ENCODE results near the gene PARP2. TPM values are rescaled to one million over a fixed set of nuclear protein-coding genes. Genes with fewer than 3 reads are reported as not detected.

Gene PARP2
- total and polyA plus RNA-seq, 9 of the 15 experiments (the other 6 are each of a cell fraction or from before 2014, with no cell fraction given) = 19.7 to 50.5 (median 29.9) TPM

DNA sequence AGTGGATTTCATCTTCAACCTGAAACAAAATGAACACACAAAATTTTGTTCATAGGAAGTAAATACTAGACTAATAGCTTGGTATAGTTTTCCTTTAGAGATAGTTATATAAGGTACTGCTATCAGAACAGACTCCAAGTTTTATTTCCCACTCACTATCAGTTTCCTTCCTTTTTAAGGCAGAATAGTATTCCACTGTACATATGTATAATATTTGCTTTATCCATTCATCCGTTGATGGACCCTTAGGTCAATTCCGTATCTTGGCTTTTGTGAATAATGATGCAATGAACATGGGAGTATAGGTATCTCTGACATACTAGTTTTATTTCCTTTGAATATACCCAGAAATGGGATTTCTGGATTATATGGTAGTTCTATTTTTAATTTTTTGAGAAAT, 14.1 kb upstream of the PARP2 start:
- in situ Hi-C loops (cut with MboI) (loop anchor here (5.0 kb wide), 1 partner anchor 283 kb away; no protein-coding TSS in a partner anchor), intact Hi-C loops (cut with micrococcal nuclease) (loop anchor here (5.0 kb wide), 1 partner anchor 83 kb away; the partner anchor contains the start of gene TEP1)
- Histone ChIP-seq H3K79me2 (ENCODE audit: control insufficient read depth, insufficient read depth, low read length) (peaks cover 85% of the 10 kb centered on the region), H3K27me3 (ENCODE audit: control insufficient read depth in 2 of 2, insufficient read depth in 2 of 2, low read length in 2 of 2) (no peaks in the 10 kb centered on the region), H3K4me3 (no peak overlapping the region), H3K9me1 (ENCODE audit: control insufficient read depth, insufficient read depth, low read length) (no peaks in the 10 kb centered on the region), H4K20me1 (replicated peaks; ENCODE audit: control insufficient read depth, insufficient read depth, low read length) (no peaks in the 10 kb centered on the region; the same call in 1 of the 2 replicates), H3K9me3 (replicated peaks; ENCODE audit: control insufficient read depth, insufficient read depth, low read depth, low read length) (no peaks in the 10 kb centered on the region; the same call in 1 of the 2 replicates), H3K4me1 (replicated peaks in 1 of 2; ENCODE audit: control insufficient read depth in 2 of 2, insufficient read depth in 2 of 2, low read length in 2 of 2) (peaks cover 0 to 16% of the 10 kb centered on the region in 2 experiments; a peak in 2 of 5 replicates), H3K9ac (ENCODE audit: insufficient read depth in 1 of 2, low read depth in 2 of 2, low read length in 2 of 2) (no peak overlapping the region; a peak in 1 of 4 replicates), H2AFZ (ENCODE audit: low read depth, low read length) (no peak overlapping the region), H3K4me2 (ENCODE audit: insufficient read depth, low read length) (no peak overlapping the region), H3K27ac (ENCODE audit: extremely low read depth, low read depth, low read length) (no peak overlapping the region), H3K36me3 (ENCODE audit: control insufficient read depth, insufficient read depth, low read length) (peaks cover 61% of the 10 kb centered on the region)
- TF ChIP-seq SP2 (IDR thresholded peaks at IDR 0.05; ENCODE audit: extremely low read depth, low read depth, low read length, poor library complexity, severe bottlenecking) (no peak), ZFP36 (IDR thresholded peaks at IDR 0.05; ENCODE audit: low read depth, low read length, partially characterized antibody) (no peak), OTX1 (CRISPR knock-in tag; IDR thresholded peaks at IDR 0.05) (no peak), PYGO2 (tag; IDR thresholded peaks at IDR 0.05) (no peak), ZNF561 (CRISPR knock-in tag; conservative IDR thresholded peaks at IDR 0.05) (no peak), MECOM (CRISPR knock-in tag; IDR thresholded peaks at IDR 0.05) (no peak), SMAD3 (CRISPR knock-in tag; conservative IDR thresholded peaks at IDR 0.05) (no peak)
- TF ChIP-seq, protein P1, sequence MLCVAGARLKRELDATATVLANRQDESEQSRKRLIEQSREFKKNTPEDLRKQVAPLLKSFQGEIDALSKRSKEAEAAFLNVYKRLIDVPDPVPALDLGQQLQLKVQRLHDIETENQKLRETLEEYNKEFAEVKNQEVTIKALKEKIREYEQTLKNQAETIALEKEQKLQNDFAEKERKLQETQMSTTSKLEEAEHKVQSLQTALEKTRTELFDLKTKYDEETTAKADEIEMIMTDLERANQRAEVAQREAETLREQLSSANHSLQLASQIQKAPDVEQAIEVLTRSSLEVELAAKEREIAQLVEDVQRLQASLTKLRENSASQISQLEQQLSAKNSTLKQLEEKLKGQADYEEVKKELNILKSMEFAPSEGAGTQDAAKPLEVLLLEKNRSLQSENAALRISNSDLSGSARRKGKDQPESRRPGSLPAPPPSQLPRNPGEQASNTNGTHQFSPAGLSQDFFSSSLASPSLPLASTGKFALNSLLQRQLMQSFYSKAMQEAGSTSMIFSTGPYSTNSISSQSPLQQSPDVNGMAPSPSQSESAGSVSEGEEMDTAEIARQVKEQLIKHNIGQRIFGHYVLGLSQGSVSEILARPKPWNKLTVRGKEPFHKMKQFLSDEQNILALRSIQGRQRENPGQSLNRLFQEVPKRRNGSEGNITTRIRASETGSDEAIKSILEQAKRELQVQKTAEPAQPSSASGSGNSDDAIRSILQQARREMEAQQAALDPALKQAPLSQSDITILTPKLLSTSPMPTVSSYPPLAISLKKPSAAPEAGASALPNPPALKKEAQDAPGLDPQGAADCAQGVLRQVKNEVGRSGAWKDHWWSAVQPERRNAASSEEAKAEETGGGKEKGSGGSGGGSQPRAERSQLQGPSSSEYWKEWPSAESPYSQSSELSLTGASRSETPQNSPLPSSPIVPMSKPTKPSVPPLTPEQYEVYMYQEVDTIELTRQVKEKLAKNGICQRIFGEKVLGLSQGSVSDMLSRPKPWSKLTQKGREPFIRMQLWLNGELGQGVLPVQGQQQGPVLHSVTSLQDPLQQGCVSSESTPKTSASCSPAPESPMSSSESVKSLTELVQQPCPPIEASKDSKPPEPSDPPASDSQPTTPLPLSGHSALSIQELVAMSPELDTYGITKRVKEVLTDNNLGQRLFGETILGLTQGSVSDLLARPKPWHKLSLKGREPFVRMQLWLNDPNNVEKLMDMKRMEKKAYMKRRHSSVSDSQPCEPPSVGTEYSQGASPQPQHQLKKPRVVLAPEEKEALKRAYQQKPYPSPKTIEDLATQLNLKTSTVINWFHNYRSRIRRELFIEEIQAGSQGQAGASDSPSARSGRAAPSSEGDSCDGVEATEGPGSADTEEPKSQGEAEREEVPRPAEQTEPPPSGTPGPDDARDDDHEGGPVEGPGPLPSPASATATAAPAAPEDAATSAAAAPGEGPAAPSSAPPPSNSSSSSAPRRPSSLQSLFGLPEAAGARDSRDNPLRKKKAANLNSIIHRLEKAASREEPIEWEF (CRISPR knock-in tag; IDR thresholded peaks at IDR 0.05) = no peak
- TF ChIP-seq, protein P2, sequence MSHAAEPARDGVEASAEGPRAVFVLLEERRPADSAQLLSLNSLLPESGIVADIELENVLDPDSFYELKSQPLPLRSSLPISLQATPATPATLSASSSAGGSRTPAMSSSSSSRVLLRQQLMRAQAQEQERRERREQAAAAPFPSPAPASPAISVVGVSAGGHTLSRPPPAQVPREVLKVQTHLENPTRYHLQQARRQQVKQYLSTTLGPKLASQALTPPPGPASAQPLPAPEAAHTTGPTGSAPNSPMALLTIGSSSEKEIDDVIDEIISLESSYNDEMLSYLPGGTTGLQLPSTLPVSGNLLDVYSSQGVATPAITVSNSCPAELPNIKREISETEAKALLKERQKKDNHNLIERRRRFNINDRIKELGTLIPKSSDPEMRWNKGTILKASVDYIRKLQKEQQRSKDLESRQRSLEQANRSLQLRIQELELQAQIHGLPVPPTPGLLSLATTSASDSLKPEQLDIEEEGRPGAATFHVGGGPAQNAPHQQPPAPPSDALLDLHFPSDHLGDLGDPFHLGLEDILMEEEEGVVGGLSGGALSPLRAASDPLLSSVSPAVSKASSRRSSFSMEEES (CRISPR knock-in tag; IDR thresholded peaks at IDR 0.05) = no peak
- WGBS (ENCODE audit: insufficient coverage, low coverage, missing lambda C conversion rate) = 35% methylated on average over 2 of the region's 2 CpGs
- POLR2A ChIA-PET = interaction anchor here (0.8 to 1.7 kb wide), 2 partner anchors 14 to 281 kb away, joined by 3 to 10 read pairs; partner anchors contain the start of gene PARP2
- no TSS peak for BruUV-seq (replicated peaks)
- FAIRE-seq (no peak), DNase-seq (ENCODE audit: extremely low read depth in 1 of 4, low spot score in 3 of 4) (no peak), ATAC-seq (no peak)
- CTCF ChIA-PET (ENCODE audit: low intra/inter-chr PET ratio) = no interaction called here

Measured in K562 (cell line).